ENCODE measurements around the gene TLCD2. TPM values are rescaled to one million over a fixed set of nuclear protein-coding genes. Genes with fewer than 3 reads are reported as not detected.

TLCD2 gene
- total and polyA plus RNA-seq, 9 of the 15 experiments (the other 6 are each of a cell fraction or from before 2014, with no cell fraction given), result 0.10 to 0.89 (median 0.58) TPM

DNA sequence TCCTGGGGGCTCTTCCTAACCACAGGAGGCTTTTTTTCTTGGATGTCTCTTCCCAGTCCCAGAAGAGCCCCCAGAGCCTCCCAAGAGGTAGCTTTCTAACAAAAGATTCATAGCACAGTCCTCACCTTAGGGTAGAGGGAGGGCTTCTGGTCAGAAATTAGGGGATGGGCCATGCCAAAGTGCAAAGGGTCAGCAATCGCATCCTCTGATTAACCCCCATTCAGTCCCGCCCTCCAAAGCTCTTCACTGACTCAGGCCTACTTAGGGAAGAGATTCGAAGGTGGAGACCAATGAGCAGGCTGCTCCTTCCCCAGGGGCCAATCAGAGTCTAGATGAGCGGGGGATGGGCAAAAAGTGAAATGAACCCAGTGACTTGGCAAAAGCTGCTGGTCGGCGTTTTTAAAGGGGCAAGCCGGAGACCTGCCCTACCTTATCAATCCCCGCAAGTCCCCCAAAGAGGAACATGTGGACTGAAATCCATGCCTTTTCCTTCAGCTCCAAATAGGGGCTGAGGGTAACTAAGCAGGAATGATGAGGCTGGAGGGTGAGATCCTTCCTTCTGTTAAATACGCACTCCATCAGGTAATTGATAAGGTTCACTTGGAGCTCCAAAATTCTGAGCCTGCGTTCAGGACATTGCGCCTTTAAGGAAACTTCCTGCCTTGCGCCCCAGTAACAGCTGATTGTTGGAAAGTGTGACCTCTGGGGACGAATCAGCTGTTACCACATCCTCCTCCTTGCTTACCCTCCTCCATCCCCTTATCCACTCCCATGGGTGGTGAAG is 6.9 kb upstream of the TLCD2 start (continued):
- TF ChIP-seq ZBTB11 (CRISPR knock-in tag; IDR thresholded peaks at IDR 0.05), result 0 out of 6 replicates have a peak, but pooled peaks of 1 of the 3 experiments have one; percentile 3
- no peak for TF ChIP-seq SMARCE1 (IDR thresholded peaks at IDR 0.05)
- TF ChIP-seq KDM1A (IDR thresholded peaks at IDR 0.05), result peak; percentile 87
- peak in 1 of 2 experiments; percentile 82; a peak in 2 of 4 replicates for TF ChIP-seq HDAC1 (IDR thresholded peaks at IDR 0.05)
- peak; percentile 90 for TF ChIP-seq BHLHE40 (IDR thresholded peaks at IDR 0.05; ENCODE audit: low read length)
- TF ChIP-seq KDM4B (IDR thresholded peaks at IDR 0.05; ENCODE audit: borderline replicate concordance in 2 of 2, low read depth in 1 of 2), result no peak
- no peak for TF ChIP-seq SRSF9 (IDR thresholded peaks at IDR 0.05; ENCODE audit: borderline replicate concordance, low read depth, low read length)
- peak; percentile 92 for TF ChIP-seq ZNF316 (IDR thresholded peaks at IDR 0.05)
- TF ChIP-seq SP1 (CRISPR knock-in tag; IDR thresholded peaks at IDR 0.05), result 0 out of 2 replicates have a peak, but pooled peaks have one; percentile 24
- 0 out of 2 replicates have a peak, but pooled peaks have one; percentile 35 for TF ChIP-seq GABPA (tag; conservative IDR thresholded peaks at IDR 0.05; ENCODE audit: low read depth)
- no peak for TF ChIP-seq GABPB1 (CRISPR knock-in tag; IDR thresholded peaks at IDR 0.05)
- TF ChIP-seq, protein P1, sequence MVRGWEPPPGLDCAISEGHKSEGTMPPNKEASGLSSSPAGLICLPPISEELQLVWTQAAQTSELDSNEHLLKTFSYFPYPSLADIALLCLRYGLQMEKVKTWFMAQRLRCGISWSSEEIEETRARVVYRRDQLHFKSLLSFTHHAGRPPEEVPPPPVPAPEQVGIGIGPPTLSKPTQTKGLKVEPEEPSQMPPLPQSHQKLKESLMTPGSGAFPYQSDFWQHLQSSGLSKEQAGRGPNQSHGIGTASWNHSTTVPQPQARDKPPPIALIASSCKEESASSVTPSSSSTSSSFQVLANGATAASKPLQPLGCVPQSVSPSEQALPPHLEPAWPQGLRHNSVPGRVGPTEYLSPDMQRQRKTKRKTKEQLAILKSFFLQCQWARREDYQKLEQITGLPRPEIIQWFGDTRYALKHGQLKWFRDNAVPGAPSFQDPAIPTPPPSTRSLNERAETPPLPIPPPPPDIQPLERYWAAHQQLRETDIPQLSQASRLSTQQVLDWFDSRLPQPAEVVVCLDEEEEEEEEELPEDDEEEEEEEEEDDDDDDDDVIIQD (CRISPR knock-in tag; IDR thresholded peaks at IDR 0.05), result no peak
- peak; percentile 18 to 80; a peak in 3 of 4 replicates for TF ChIP-seq RCOR1 (IDR thresholded peaks at IDR 0.05; ENCODE audit: borderline replicate concordance in 1 of 2, low read depth in 2 of 2, low read length in 2 of 2)
- TF ChIP-seq, protein P2, sequence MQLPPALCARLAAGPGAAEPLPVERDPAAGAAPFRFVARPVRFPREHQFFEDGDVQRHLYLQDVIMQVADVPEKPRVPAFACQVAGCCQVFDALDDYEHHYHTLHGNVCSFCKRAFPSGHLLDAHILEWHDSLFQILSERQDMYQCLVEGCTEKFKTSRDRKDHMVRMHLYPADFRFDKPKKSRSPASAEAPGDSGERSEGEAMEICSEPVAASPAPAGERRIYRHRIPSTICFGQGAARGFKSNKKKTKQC (CRISPR knock-in tag; IDR thresholded peaks at IDR 0.05), result no peak
- peak; percentile 60; the same call in 1 of the 2 replicates for TF ChIP-seq DPF2 (IDR thresholded peaks at IDR 0.05)
- TF ChIP-seq NCOR1 (IDR thresholded peaks at IDR 0.05), result peak; percentile 52
- TF ChIP-seq FOXO4 (CRISPR knock-in tag; IDR thresholded peaks at IDR 0.05), result no peak
- TF ChIP-seq ETV1 (tag; conservative IDR thresholded peaks at IDR 0.05; ENCODE audit: low read depth), result peak; percentile 85
- TF ChIP-seq LARP7 (IDR thresholded peaks at IDR 0.05), result no peak
- TF ChIP-seq HDAC2 (IDR thresholded peaks at IDR 0.05), result peak; percentile 39; the same call in 1 of the 2 replicates
- TF ChIP-seq ZBED1 (IDR thresholded peaks at IDR 0.05), result no peak
- TF ChIP-seq TBL1XR1 (IDR thresholded peaks at IDR 0.05; ENCODE audit: low read length in 2 of 2), result peak; percentile 48 to 67; a peak in 1 of 4 replicates
